ENCODE data around the gene TSPAN9. TPM values are rescaled to one million over a fixed set of nuclear protein-coding genes. Genes with fewer than 3 reads are reported as not detected.

TSPAN9 gene
- total RNA-seq, 1 experiment from 2014 or later = 23.0 TPM

- Histone ChIP-seq H3K9me3 (replicated peaks) (no peaks in the 10 kb centered on the region), H3K4me1 (replicated peaks) (peaks cover 32% of the 10 kb centered on the region), H3K27me3 (replicated peaks) (no peaks in the 10 kb centered on the region), H3K4me3 (no peak overlapping the region), H3K36me3 (no peaks in the 10 kb centered on the region), H3K27ac (no peak overlapping the region)
- no peak for DNase-seq (ENCODE audit: low read depth in 1 of 2, low spot score in 2 of 2)
Observed at GRCh38 chr12:3176754-3177153, 99.6 kb downstream of the TSPAN9 start.

- no peaks in the 10 kb centered on the region for H3K36me3 ChIP-seq
- H3K27ac ChIP-seq = no peak overlapping the region
- no peaks in the 10 kb centered on the region for H3K27me3 ChIP-seq (replicated peaks)
- H3K4me1 ChIP-seq (replicated peaks) = peaks cover 28% of the 10 kb centered on the region
- no peaks in the 10 kb centered on the region for H3K9me3 ChIP-seq (replicated peaks)
- no peak for DNase-seq (ENCODE audit: low read depth in 1 of 2, low spot score in 2 of 2)
- H3K4me3 ChIP-seq = no peak overlapping the region
Observed at GRCh38 chr12:3177778-3178425, 100.7 kb downstream of the TSPAN9 start.

GRCh38 chr12:3178671-3179313 lies 101.6 kb downstream of the TSPAN9 start:
- Histone ChIP-seq H3K9me3 (replicated peaks) (no peaks in the 10 kb centered on the region), H3K27ac (peak overlapping the region; percentile 42), H3K4me3 (no peak overlapping the region), H3K36me3 (no peaks in the 10 kb centered on the region), H3K27me3 (replicated peaks) (no peaks in the 10 kb centered on the region), H3K4me1 (replicated peaks) (peaks cover 24% of the 10 kb centered on the region)
- peak; percentile 87 for DNase-seq (ENCODE audit: low read depth in 1 of 2, low spot score in 2 of 2)

DNA sequence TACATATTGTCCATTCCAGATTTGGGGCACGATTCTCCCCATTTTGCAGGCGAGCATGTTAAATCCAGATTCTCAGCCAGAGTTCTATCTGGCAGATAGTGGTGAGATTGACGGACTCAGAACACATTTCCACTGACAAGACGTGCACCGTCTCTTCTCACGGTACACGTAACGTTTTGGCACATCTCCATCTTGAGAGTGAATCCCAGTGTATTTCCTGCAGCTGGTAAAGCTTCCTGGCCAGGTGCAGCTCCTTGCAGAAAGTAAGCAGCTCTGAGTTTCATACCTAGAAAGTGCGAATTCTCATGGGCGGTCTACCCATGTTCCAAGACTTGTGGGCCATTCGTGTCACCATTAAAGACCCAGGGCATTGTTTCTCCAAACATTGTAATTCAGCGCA lies 102.6 kb downstream of the TSPAN9 start:
- no peak for DNase-seq (ENCODE audit: low read depth in 1 of 2, low spot score in 2 of 2)
- Histone ChIP-seq H3K27ac (no peak overlapping the region), H3K9me3 (replicated peaks) (no peaks in the 10 kb centered on the region), H3K4me1 (replicated peaks) (peaks cover 22% of the 10 kb centered on the region), H3K4me3 (no peak overlapping the region), H3K27me3 (replicated peaks) (no peaks in the 10 kb centered on the region), H3K36me3 (no peaks in the 10 kb centered on the region)

GRCh38 chr12:3182426-3182825 lies 105.2 kb downstream of the TSPAN9 start:
- no peak overlapping the region for H3K4me3 ChIP-seq
- no peaks in the 10 kb centered on the region for H3K27me3 ChIP-seq (replicated peaks)
- H3K27ac ChIP-seq = no peak overlapping the region
- H3K9me3 ChIP-seq (replicated peaks) = no peaks in the 10 kb centered on the region
- H3K4me1 ChIP-seq (replicated peaks) = peaks cover 27% of the 10 kb centered on the region
- DNase-seq (ENCODE audit: low read depth in 1 of 2, low spot score in 2 of 2) = no peak
- no peaks in the 10 kb centered on the region for H3K36me3 ChIP-seq

DNA sequence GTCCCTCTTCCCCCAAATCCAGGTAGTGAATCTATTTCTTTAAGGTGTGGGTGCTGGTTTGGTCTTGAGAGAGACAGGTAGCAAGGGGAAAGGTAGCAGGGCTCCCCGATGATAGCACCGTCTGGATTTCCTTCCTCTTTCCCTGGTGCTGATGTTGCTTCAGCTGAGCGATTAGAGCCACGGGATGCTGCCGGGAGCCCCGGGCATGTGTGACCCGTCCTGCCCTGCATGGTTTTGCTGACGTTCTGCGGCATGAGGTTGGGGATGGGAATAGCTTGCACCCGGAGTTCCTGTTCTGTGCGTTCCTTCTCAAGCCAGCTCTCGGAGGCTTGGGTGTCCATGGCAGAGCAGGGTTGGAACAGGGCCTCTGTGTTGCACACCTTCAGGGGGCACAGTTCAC lies 107.3 kb downstream of the TSPAN9 start:
- no peaks in the 10 kb centered on the region for H3K36me3 ChIP-seq
- H3K4me1 ChIP-seq (replicated peaks) = peaks cover 10% of the 10 kb centered on the region
- no peak overlapping the region for H3K27ac ChIP-seq
- H3K4me3 ChIP-seq = no peak overlapping the region
- H3K27me3 ChIP-seq (replicated peaks) = no peaks in the 10 kb centered on the region
- no peak for DNase-seq (ENCODE audit: low read depth in 1 of 2, low spot score in 2 of 2)
- no peaks in the 10 kb centered on the region for H3K9me3 ChIP-seq (replicated peaks)

DNA sequence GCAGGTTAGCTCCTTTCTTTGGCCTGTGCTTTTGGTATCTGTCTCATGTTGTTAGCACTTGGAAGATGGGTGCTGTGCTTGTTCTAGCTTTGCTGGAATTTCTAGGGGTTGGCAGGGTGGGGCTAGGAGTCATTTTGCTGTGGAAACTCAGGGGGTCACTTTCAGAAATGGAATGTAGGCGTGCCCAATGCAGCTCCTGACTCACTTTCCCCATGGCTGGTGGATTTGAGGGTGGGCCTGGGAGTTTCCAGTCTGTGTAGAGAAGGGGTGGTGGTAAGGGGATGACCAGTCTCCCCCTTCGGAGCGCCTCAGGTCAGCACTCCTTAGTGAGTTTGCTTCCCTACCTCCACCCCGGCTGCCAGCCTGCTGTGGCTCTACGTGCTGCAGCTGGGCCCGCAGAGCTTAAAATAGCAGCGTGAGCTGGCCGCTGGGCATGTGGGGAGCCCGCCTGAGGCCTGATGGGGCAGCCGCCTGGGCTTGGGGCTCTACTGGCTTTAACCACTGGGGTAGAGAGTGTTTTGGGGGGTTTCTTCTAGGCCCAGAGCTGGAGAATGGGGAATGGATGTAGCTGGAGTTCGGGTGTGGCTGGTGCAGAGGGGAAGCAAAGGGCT lies 108.2 kb downstream of the TSPAN9 start:
- H3K9me3 ChIP-seq (replicated peaks) = no peaks in the 10 kb centered on the region
- no peaks in the 10 kb centered on the region for H3K27me3 ChIP-seq (replicated peaks)
- H3K4me1 ChIP-seq (replicated peaks) = peaks cover 5% of the 10 kb centered on the region; the same call in 1 of the 2 replicates
- DNase-seq (ENCODE audit: low read depth in 1 of 2, low spot score in 2 of 2) = no peak
- H3K4me3 ChIP-seq = no peak overlapping the region
- no peak overlapping the region for H3K27ac ChIP-seq
- H3K36me3 ChIP-seq = no peaks in the 10 kb centered on the region

- Histone ChIP-seq H3K27me3 (replicated peaks) (no peaks in the 10 kb centered on the region), H3K9me3 (replicated peaks) (no peaks in the 10 kb centered on the region), H3K27ac (no peak overlapping the region), H3K4me3 (no peak overlapping the region), H3K36me3 (no peaks in the 10 kb centered on the region), H3K4me1 (replicated peaks) (peaks cover 5% of the 10 kb centered on the region; the same call in 1 of the 2 replicates)
- DNase-seq (ENCODE audit: low read depth in 1 of 2, low spot score in 2 of 2) = no peak
Observed at GRCh38 chr12:3186546-3187215, 109.5 kb downstream of the TSPAN9 start.

DNA sequence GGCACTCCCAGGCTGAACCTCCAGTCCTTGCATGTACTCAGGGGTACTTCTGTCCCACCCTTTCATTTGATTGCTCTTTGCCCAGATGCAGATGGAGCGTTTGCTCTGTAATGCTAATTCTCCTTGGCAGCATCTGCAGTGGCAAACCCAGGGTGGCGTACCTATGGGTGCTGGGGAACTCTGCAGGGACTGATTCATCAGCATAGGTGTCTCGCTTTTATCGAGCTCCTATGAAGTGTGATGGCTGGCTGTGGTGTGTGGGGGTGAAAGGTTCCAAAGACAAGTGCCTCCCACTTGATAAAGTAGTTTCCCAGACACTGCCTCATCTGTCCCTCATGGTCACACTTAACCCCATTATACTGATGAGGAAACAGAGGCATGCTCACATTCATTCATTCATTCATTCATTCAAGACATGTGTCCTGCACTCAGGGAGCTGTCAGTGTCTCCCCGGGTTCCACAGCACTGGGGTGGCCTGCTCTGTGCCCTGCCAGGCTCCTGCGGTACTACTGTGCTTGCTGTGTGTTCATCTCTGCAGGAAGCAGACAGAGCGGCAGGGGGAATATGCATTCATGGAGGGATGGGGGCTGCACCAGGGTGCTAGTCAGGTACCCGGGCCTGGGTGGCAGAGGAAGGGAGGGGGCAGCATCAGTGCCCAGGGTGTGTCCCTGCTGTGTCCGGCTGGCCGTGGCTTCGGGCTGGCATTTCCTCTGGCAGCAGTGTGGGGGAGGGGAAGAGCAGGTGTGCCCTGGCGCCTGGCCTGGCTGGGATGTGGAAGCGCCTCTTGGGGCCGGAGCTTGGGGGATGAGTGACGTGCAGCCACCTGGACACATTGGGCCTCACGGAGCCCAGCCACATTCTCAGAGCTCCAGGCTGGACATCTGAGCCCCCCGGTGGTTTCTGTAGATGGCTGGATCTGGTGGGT lies 110.9 kb downstream of the TSPAN9 start:
- no peak overlapping the region for H3K4me3 ChIP-seq
- H3K4me1 ChIP-seq (replicated peaks) = peaks cover 5% of the 10 kb centered on the region; the same call in 1 of the 2 replicates
- no peaks in the 10 kb centered on the region for H3K27me3 ChIP-seq (replicated peaks)
- no peaks in the 10 kb centered on the region for H3K36me3 ChIP-seq
- no peak overlapping the region for H3K27ac ChIP-seq
- no peaks in the 10 kb centered on the region for H3K9me3 ChIP-seq (replicated peaks)
- DNase-seq (ENCODE audit: low read depth in 1 of 2, low spot score in 2 of 2) = no peak

GRCh38 chr12:3189282-3189681 lies 112.1 kb downstream of the TSPAN9 start:
- no peaks in the 10 kb centered on the region for H3K36me3 ChIP-seq
- H3K4me1 ChIP-seq (replicated peaks) = peaks cover 5% of the 10 kb centered on the region; the same call in 1 of the 2 replicates
- no peaks in the 10 kb centered on the region for H3K27me3 ChIP-seq (replicated peaks)
- no peaks in the 10 kb centered on the region for H3K9me3 ChIP-seq (replicated peaks)
- no peak overlapping the region for H3K27ac ChIP-seq
- H3K4me3 ChIP-seq = no peak overlapping the region
- DNase-seq (ENCODE audit: low read depth in 1 of 2, low spot score in 2 of 2) = no peak

- Histone ChIP-seq H3K9me3 (replicated peaks) (no peaks in the 10 kb centered on the region), H3K27ac (no peak overlapping the region), H3K4me1 (replicated peaks) (peaks cover 11% of the 10 kb centered on the region), H3K27me3 (replicated peaks) (no peaks in the 10 kb centered on the region), H3K36me3 (no peaks in the 10 kb centered on the region), H3K4me3 (no peak overlapping the region)
- DNase-seq (ENCODE audit: low read depth in 1 of 2, low spot score in 2 of 2) = no peak
Observed at GRCh38 chr12:3190101-3190500, 112.9 kb downstream of the TSPAN9 start.

DNA sequence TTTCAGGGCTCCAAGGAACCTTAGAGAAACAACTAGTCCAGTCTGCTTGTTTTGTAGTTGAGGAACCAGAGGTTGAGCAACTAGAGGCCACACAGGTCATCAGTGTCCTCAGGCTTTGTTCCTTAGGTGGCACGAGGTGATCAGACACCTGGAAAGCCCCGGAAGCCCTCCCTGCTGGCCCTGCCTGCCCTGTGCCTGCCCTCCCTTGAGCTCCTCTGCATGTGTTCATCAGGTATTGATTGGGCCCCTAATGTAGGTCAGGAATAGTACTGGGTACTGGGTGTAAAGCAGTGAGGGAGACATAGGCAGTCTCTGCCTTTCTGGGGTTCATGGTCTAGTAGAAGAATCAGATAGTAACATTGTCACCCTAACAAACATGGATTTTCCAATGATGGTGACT lies 114.3 kb downstream of the TSPAN9 start:
- no peak for DNase-seq (ENCODE audit: low read depth in 1 of 2, low spot score in 2 of 2)
- Histone ChIP-seq H3K27ac (no peak overlapping the region), H3K4me1 (replicated peaks) (peaks cover 7% of the 10 kb centered on the region), H3K4me3 (no peak overlapping the region), H3K9me3 (replicated peaks) (no peaks in the 10 kb centered on the region), H3K36me3 (no peaks in the 10 kb centered on the region), H3K27me3 (replicated peaks) (no peaks in the 10 kb centered on the region)

DNA sequence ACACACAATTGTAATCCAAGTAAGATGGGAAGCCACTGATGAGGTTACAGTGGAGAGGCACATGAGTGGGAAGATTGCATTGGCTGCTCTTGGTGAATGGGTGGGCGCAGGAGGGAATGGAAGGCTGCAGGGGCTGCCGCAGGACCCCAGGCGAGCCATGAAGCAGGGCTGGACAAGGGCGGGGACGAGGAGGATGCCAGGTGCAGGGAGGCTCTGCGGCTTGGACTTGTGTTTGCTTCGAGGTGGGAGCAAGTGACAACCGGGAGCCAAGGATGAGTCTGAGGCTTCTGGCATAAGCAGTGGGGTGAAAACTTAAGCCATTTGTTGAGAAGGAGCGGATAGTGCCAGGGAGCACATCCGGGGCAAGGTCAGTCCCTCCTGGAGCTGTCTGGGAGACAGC lies 115.0 kb downstream of the TSPAN9 start:
- Histone ChIP-seq H3K4me3 (no peak overlapping the region), H3K27me3 (replicated peaks) (no peaks in the 10 kb centered on the region), H3K36me3 (no peaks in the 10 kb centered on the region), H3K27ac (no peak overlapping the region), H3K9me3 (replicated peaks) (no peaks in the 10 kb centered on the region), H3K4me1 (replicated peaks) (peaks cover 7% of the 10 kb centered on the region)
- DNase-seq (ENCODE audit: low read depth in 1 of 2, low spot score in 2 of 2) = no peak

Measured in SJSA1 (cell line).